Thyroid gland (tissue), 4 donors: Measurements from ENCODE around the gene CEACAM6.

Experiments used
- CTCF ChIP-seq, 6 experiments: fragments of 200-600 bp in 3 of 6; fragments of 450-650 bp in 3 of 6; sonication (generic) in 3 of 6; IDR thresholded peaks; one replicate each; pipeline ENCODE4 v1.5.1; 2016 to 2019; ENCODE audit warnings: antibody characterized with exemption in 6 of 6, mild to moderate bottlenecking in 2 of 6, inconsistent platforms in 1 of 6, moderate library complexity in 1 of 6
- POLR2A ChIP-seq, 2 donors: fragments of 450-650 bp; IDR thresholded peaks; one replicate each; pipeline ENCODE4 v1.6.1; 2017; ENCODE audit warnings: antibody characterized with exemption in 2 of 2, mild to moderate bottlenecking in 2 of 2, moderate library complexity in 1 of 2

DNA sequence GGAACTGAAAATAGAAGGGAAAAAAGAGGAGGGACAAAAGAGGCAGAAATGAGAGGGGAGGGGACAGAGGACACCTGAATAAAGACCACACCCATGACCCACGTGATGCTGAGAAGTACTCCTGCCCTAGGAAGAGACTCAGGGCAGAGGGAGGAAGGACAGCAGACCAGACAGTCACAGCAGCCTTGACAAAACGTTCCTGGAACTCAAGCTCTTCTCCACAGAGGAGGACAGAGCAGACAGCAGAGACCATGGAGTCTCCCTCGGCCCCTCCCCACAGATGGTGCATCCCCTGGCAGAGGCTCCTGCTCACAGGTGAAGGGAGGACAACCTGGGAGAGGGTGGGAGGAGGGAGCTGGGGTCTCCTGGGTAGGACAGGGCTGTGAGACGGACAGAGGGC is 46.8 kb upstream of the CEACAM6 start, which contains the start of gene CEACAM5:
- TF ChIP-seq CTCF (IDR thresholded peaks at IDR 0.05) (no peak), POLR2A (IDR thresholded peaks at IDR 0.05) (no peak)
